K562 (cell line): Measurements from ENCODE around the gene BCAR3. TPM values are rescaled to one million over a fixed set of nuclear protein-coding genes. Genes with fewer than 3 reads are reported as not detected.
A peak's percentile ranks its signal among the peaks of the same experiment; 100 is the strongest.

Experiments used
- ATAC-seq: fragments of 200-7000 bp; cut with Tn5 transposase; 3 replicates; pipeline ENCODE4 v1.9.1; 2020; ENCODE audit warnings: moderate library complexity
- BruUV-seq: library from RNA; stranded (reverse); fragments of 400-500 nt; replicated peaks from 2 replicates; lab custom pipeline; 2021; lab: Mats Ljungman, UMichigan
- CTCF ChIA-PET: fragments of 300-600 bp; formaldehyde crosslinking; extraction: SDS; loops from one replicate; lab custom pipeline; 2021; ENCODE audit warnings: low intra/inter-chr PET ratio; lab: Yijun Ruan, JAX
- POLR2A ChIA-PET: fragments of 300-600, 350-650 bp; sonication (Branson Sonifier 250); formaldehyde crosslinking; extraction: SDS; loops from one replicate; lab custom pipeline; 2021; ENCODE audit warnings: antibody characterized with exemption, inconsistent platforms; lab: Yijun Ruan, JAX
- DNase-seq, 4 experiments: peaks; one replicate each; pipeline versions ENCODE4 v3.0.0 to v3.0.0-alpha.2; 2011 to 2018; ENCODE audit warnings: low spot score in 3 of 4, mixed read lengths in 3 of 4; ENCODE audit errors: extremely low read depth in 1 of 4
- FAIRE-seq: peaks from 2 replicates; lab custom pipeline; 2011; peaks lifted over from hg19 to GRCh38; lab: Jason Lieb, UNC
- H2AFZ ChIP-seq: 2 replicates; pipeline ENCODE4 v1.6.0; 2011; ENCODE audit warnings: low read depth, low read length, control low read depth, inconsistent platforms
- H3K27ac ChIP-seq: fragments of 200-600 bp; 3 replicates; pipeline ENCODE4 v1.8.0; 2011; ENCODE audit warnings: low read depth, mild to moderate bottlenecking, control low read depth, inconsistent platforms, low read length, moderate library complexity, mixed read lengths; ENCODE audit errors: extremely low read depth
- H3K27me3 ChIP-seq, 2 experiments: fragments of 300-600 bp in 1 of 2; 2 replicates in 1 of 2; 3 replicates in 1 of 2; pipeline versions ENCODE4 v1.6.0 to v1.8.0; 2011; ENCODE audit warnings: inconsistent platforms in 2 of 2, low read length in 2 of 2, mild to moderate bottlenecking in 1 of 2, mixed read lengths in 1 of 2, moderate library complexity in 1 of 2; ENCODE audit not compliant: control insufficient read depth in 2 of 2, insufficient read depth in 2 of 2
- H3K36me3 ChIP-seq: fragments of 300-600 bp; 3 replicates; pipeline ENCODE4 v1.8.0; 2011; ENCODE audit warnings: mild to moderate bottlenecking, low read length, inconsistent platforms; ENCODE audit not compliant: control insufficient read depth, insufficient read depth
- H3K4me1 ChIP-seq, 2 experiments: fragments of 200-600 bp in 1 of 2; replicated peaks in 1 of 2; 2 replicates in 1 of 2; 3 replicates in 1 of 2; pipeline versions ENCODE4 v1.5.1 to v1.8.0; 2011; ENCODE audit warnings: inconsistent platforms in 2 of 2, low read length in 2 of 2, mild to moderate bottlenecking in 1 of 2, mixed read lengths in 1 of 2, moderate library complexity in 1 of 2; ENCODE audit not compliant: control insufficient read depth in 2 of 2, insufficient read depth in 2 of 2
- H3K4me2 ChIP-seq: 2 replicates; pipeline ENCODE4 v1.6.1; 2011; ENCODE audit warnings: low read length, control low read depth, inconsistent platforms, mixed read lengths; ENCODE audit not compliant: insufficient read depth
- H3K4me3 ChIP-seq: fragments of 200-600 bp; sonication (generic), shearing (Covaris generic); 2 replicates; pipeline ENCODE4 v1.5.1; 2016; ENCODE audit warnings: control low read depth, inconsistent platforms
- H3K79me2 ChIP-seq: fragments of 200-600 bp; 3 replicates; pipeline ENCODE4 v1.8.0; 2011; ENCODE audit warnings: low read length, inconsistent platforms; ENCODE audit not compliant: control insufficient read depth, insufficient read depth
- H3K9ac ChIP-seq, 2 experiments: 2 replicates each; pipeline versions ENCODE4 v1.6.0 to v1.6.1; 2011; ENCODE audit warnings: low read depth in 2 of 2, low read length in 2 of 2, control low read depth in 1 of 2, inconsistent platforms in 1 of 2, mild to moderate bottlenecking in 1 of 2, mixed read lengths in 1 of 2; ENCODE audit not compliant: insufficient read depth in 1 of 2
- H3K9me1 ChIP-seq: one replicate; pipeline ENCODE4 v1.6.0; 2011; ENCODE audit warnings: inconsistent platforms, mild to moderate bottlenecking, low read length, moderate library complexity; ENCODE audit not compliant: control insufficient read depth, insufficient read depth
- H3K9me3 ChIP-seq: replicated peaks from 2 replicates; pipeline ENCODE4 v1.5.1; 2011; ENCODE audit warnings: low read depth, low read length, inconsistent platforms; ENCODE audit not compliant: control insufficient read depth, insufficient read depth
- H4K20me1 ChIP-seq: replicated peaks from 2 replicates; pipeline ENCODE4 v1.6.1; 2011; ENCODE audit warnings: low read length, inconsistent platforms, mixed read lengths; ENCODE audit not compliant: control insufficient read depth, insufficient read depth
- CBFA2T3 ChIP-seq: fragments of 450-650 bp; IDR thresholded peaks from 2 replicates; pipeline ENCODE4 v1.6.1; 2017
- ESRRA ChIP-seq: fragments of 450-650 bp; IDR thresholded peaks from 2 replicates; pipeline ENCODE4 v1.6.1; 2014; ENCODE audit warnings: low read depth, mild to moderate bottlenecking, moderate library complexity, borderline replicate concordance
- EWSR1 ChIP-seq: fragments of 450-650 bp; IDR thresholded peaks from 2 replicates; pipeline ENCODE4 v1.6.1; 2018; ENCODE audit warnings: borderline replicate concordance, mild to moderate bottlenecking, low read depth, moderate library complexity; ENCODE audit not compliant: partially characterized antibody
- IRF2 ChIP-seq: sonication (generic); formaldehyde crosslinking; IDR thresholded peaks from 2 replicates; pipeline ENCODE4 v1.8.1; 2022; ENCODE audit warnings: mild to moderate bottlenecking, missing genetic modification reagents
- NFIC ChIP-seq: fragments of 450-650 bp; IDR thresholded peaks from 2 replicates; pipeline ENCODE4 v1.6.1; 2017; ENCODE audit warnings: mild to moderate bottlenecking, inconsistent platforms
- NFIX ChIP-seq: fragments of 250-450 bp; sonication (Bioruptor Pico); IDR thresholded peaks from 2 replicates; pipeline ENCODE4 v1.4.0; 2020; ENCODE audit warnings: low read depth, mild to moderate bottlenecking, moderate library complexity
- RHOXF2B ChIP-seq: fragments of 250-450 bp; sonication (Bioruptor Pico); conservative IDR thresholded peaks from 2 replicates; pipeline ENCODE4 v1.5.1; 2021
- SPI1 ChIP-seq: IDR thresholded peaks from 2 replicates; pipeline ENCODE4 v1.6.1; 2011; ENCODE audit warnings: low read depth, low read length, control low read depth, borderline replicate concordance
- TCF15 ChIP-seq: fragments of 250-450 bp; sonication (Bioruptor Pico); IDR thresholded peaks from 2 replicates; pipeline ENCODE4 v1.8.0; 2022; ENCODE audit warnings: moderate library complexity, mild to moderate bottlenecking, inconsistent platforms
- ZNF551 ChIP-seq: fragments of 250-450 bp; sonication (Bioruptor Pico); IDR thresholded peaks from 2 replicates; pipeline ENCODE4 v1.5.0; 2021; ENCODE audit warnings: mild to moderate bottlenecking, moderate library complexity
- WGBS: fragments of 100-300 bp; shearing (Covaris generic); methylation state at CpG from one replicate; pipeline ENCODE4 v1.1.6; 2016; ENCODE audit warnings: low coverage, mixed read lengths; ENCODE audit not compliant: insufficient coverage; ENCODE audit errors: missing lambda C conversion rate; 5-methylcytosine and 5-hydroxymethylcytosine counted together
- in situ Hi-C: fragments of 300-500 bp; cut with MboI; formaldehyde crosslinking; loops from 4 replicates; pipeline ENCODE4 v1.15.0; 2018; ENCODE audit warnings: inconsistent platforms, mixed read lengths
- intact Hi-C: fragments of 100-400 bp; cut with micrococcal nuclease; formaldehyde crosslinking; loops from 2 replicates; pipeline ENCODE4 v1.14.2; 2022
- polyA plus RNA-seq, 8 experiments: library from polyadenylated mRNA; depleted of rRNA in 4 of 8; stranded (reverse) in 5 of 8; unstranded in 3 of 8; fragments of >200 nt; fragmentation: Nextera tagmentation in 2 of 8; fragmentation: Illumina TruSeq in 1 of 8; extraction: Ambion mirVana in 2 of 8; extraction: Trizol in 1 of 8; gene quantifications; 2 replicates each; pipeline versions ENCODE4 v1.2.1 to v1.2.3, GENCODE V29; 2011 to 2014; ENCODE audit warnings: inconsistent platforms in 1 of 8, missing spikeins in 1 of 8
- total RNA-seq, 7 experiments: library from RNA; depleted of rRNA in 6 of 7; stranded (reverse); fragments of >200 nt in 6 of 7; fragmentation: Illumina TruSeq in 2 of 7; extraction: Trizol in 2 of 7; gene quantifications; 2 replicates each; pipeline versions ENCODE4 v1.2.1 to v1.2.3, GENCODE V29; 2011 to 2021; ENCODE audit warnings: low replicate concordance in 1 of 7

The BCAR3 gene
- total and polyA plus RNA-seq, 9 of the 15 experiments (the other 6 are each of a cell fraction or from before 2014, with no cell fraction given): 1.8 to 6.3 (median 3.8) TPM

DNA sequence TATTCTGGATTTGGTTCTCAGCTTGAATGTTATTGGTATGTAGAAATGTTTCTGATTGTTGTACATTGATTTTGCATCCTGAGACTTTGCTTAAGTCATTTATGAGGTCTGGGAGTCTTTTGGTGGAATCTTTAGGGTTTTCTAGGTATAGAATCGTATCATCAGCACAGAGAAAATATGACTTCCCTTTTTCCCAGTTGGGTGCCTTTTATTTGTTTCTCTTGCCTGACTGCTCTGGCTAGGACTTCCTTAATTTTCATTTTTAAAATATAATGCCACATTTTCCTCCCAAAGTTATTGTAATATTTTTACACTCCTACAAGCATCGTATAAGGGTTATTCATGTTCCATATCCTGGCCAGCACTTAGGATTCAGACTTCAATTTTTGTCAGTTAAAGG lies 122.6 kb downstream of the BCAR3 start:
- no peak for FAIRE-seq
- POLR2A ChIA-PET: interaction anchor here (0.7 kb wide), 1 partner anchor 1834 kb away, joined by 3 read pairs; no protein-coding TSS in a partner anchor

DNA sequence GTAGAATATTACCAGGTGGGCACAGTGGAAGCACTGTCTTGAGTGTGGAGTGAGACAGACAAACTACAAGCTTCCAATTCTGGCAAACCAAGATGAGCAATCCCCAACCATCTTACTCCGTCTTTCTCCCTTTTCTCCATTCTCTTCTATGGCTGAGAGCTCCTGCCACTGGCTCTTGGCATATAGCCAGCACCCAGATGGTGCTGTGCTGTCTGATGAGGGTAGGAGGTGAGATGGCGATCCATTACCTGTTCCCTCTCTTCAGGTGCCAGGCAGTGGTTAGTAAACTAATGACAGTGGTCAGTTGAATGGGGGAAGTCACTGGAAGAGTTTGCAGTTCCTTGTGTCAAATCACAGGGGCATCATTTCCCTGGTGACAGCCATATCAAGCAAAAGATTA lies 125.3 kb downstream of the BCAR3 start:
- Histone ChIP-seq H3K9me3 (no peaks in the 10 kb centered on the region), H3K4me1 (peaks cover 0 to 17% of the 10 kb centered on the region in 2 experiments; a peak in 4 of 5 replicates), H3K4me3 (no peak overlapping the region), H3K27me3 (no peaks in the 10 kb centered on the region), H3K27ac (no peak overlapping the region), H3K36me3 (no peaks in the 10 kb centered on the region; the same call in 2 of the 3 replicates), H2AFZ (no peak overlapping the region), H3K79me2 (no peaks in the 10 kb centered on the region), H3K4me2 (no peak overlapping the region), H3K9ac (no peak overlapping the region; a peak in 1 of 4 replicates), H3K9me1 (no peaks in the 10 kb centered on the region), H4K20me1 (no peaks in the 10 kb centered on the region)
- no peak for ATAC-seq
- BruUV-seq: no TSS peak
- ChIA-PET CTCF (no interaction called here), POLR2A (no interaction called here)
- WGBS: 40% methylated on average over 2 of the region's 2 CpGs
- intact Hi-C loops (no loop called here), in situ Hi-C loops (no loop called here)
- FAIRE-seq: no peak
- DNase-seq: no peak
- peak; percentile 76 for TF ChIP-seq NFIC
- TF ChIP-seq NFIX: 0 out of 2 replicates have a peak, but pooled peaks have one; percentile 5
- TF ChIP-seq RHOXF2B (CRISPR knock-in tag): no peak
- no peak for TF ChIP-seq TCF15
- no peak for TF ChIP-seq ESRRA
- TF ChIP-seq IRF2 (CRISPR knock-in tag): no peak

More for the DNA sequence above, 122.6 kb downstream of the BCAR3 start:
- BruUV-seq: no TSS peak
- Histone ChIP-seq H3K79me2 (no peaks in the 10 kb centered on the region), H4K20me1 (no peaks in the 10 kb centered on the region), H3K4me3 (no peak overlapping the region), H3K9me1 (no peaks in the 10 kb centered on the region), H3K9me3 (no peaks in the 10 kb centered on the region), H3K27me3 (no peaks in the 10 kb centered on the region), H3K27ac (no peak overlapping the region), H3K36me3 (no peaks in the 10 kb centered on the region), H3K9ac (no peak overlapping the region), H3K4me2 (no peak overlapping the region), H2AFZ (no peak overlapping the region), H3K4me1 (peaks cover 0 to 9% of the 10 kb centered on the region in 2 experiments; a peak in 3 of 5 replicates)
- ATAC-seq (no peak), DNase-seq (no peak)
- 20% methylated on average over 2 of the region's 2 CpGs for WGBS
- in situ Hi-C loops (no loop called here), intact Hi-C loops (no loop called here)
- CTCF ChIA-PET: no interaction called here
- peak; percentile 83 for TF ChIP-seq SPI1
- no peak for TF ChIP-seq EWSR1
- no peak for TF ChIP-seq ZNF551 (CRISPR knock-in tag)
- no peak for TF ChIP-seq CBFA2T3
